22Rv1 (cell line): ENCODE data around the gene ZNF549.

ENCODE experiments used
- H3K27ac ChIP-seq: fragments of 450-650 bp; 2 replicates; pipeline ENCODE4 v1.5.1; 2017
- CTCF ChIP-seq: fragments of 450-650 bp; IDR thresholded peaks from 2 replicates; pipeline ENCODE4 v1.5.1; 2017; ENCODE audit warnings: mild to moderate bottlenecking
- ZFX ChIP-seq: fragments of 450-650 bp; IDR thresholded peaks from 2 replicates; pipeline ENCODE4 v1.6.1; 2017; ENCODE audit warnings: antibody characterized with exemption, borderline replicate concordance

Gene ZNF549

GRCh38 chr19:57583104-57583520 is 56.0 kb downstream of the ZNF549 start:
- no peak overlapping the region for H3K27ac ChIP-seq

GRCh38 chr19:57583521-57584416 is 56.6 kb downstream of the ZNF549 start, which contains the start of gene ZIK1:
Gene ZIK1, plus strand, starts transcription at chr19:57584145. Its CDS starts 212 bp downstream, at chr19:57584357.
- H3K27ac ChIP-seq, result no peak within 1 kb of the TSS
- TF ChIP-seq CTCF (no peak), ZFX (no peak)

More at GRCh38 chr19:57583104-57583520, 56.0 kb downstream of the ZNF549 start:
- no peak for TF ChIP-seq ZFX
- no peak for TF ChIP-seq CTCF

DNA sequence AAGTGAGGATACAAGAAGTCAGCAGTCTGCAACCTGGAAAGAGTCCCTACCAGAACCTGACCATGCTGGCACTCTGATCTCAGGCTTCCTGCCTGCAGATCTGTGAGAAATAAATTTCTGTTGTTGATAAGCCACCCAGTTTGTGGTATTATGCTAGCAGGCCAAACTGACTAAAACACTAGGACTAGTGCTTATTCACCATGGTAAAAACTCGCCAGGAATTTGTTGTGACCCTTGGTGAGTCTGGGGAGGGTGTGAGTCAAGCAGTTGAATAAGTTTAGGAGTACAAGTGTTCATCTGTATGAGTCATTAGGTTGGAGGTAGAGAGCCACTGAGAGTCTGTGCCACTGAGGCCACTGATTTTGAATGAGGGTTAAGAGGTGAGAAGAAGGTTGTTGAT is 60.4 kb downstream of the ZNF549 start:
- H3K27ac ChIP-seq, result no peak overlapping the region
- TF ChIP-seq ZFX, result no peak
- TF ChIP-seq CTCF, result no peak

GRCh38 chr19:57599377-57599760 is 72.2 kb downstream of the ZNF549 start:
- H3K27ac ChIP-seq, result peak overlapping the region; percentile 60

GRCh38 chr19:57599761-57600383 is 72.7 kb downstream of the ZNF549 start, which contains the start of gene ZNF530:
Gene ZNF530, plus strand, starts transcription at chr19:57599885. Its CDS starts 4,461 bp downstream, at chr19:57604346.
- TF ChIP-seq CTCF, result no peak
- TF ChIP-seq ZFX, result no peak
- H3K27ac ChIP-seq, result peak within 1 kb of the TSS; percentile 60

More at GRCh38 chr19:57599377-57599760, 72.2 kb downstream of the ZNF549 start:
- no peak for TF ChIP-seq ZFX

DNA sequence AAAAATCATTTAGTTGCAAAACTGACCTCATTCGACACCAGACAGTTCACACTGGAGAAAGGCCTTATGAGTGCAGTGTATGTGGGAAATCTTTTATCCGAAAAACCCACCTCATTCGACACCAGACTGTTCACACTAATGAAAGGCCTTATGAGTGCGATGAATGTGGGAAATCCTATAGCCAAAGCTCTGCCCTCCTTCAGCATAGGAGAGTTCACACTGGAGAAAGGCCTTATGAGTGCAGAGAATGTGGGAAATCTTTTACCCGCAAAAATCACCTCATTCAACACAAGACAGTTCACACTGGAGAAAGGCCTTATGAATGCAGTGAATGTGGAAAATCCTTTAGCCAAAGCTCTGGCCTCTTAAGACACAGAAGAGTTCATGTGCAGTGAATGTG is 79.8 kb downstream of the ZNF549 start:
- TF ChIP-seq CTCF (no peak), ZFX (no peak)
- H3K27ac ChIP-seq, result no peak overlapping the region
